ENCODE data around the gene PPP1R14C.

Gene PPP1R14C

DNA sequence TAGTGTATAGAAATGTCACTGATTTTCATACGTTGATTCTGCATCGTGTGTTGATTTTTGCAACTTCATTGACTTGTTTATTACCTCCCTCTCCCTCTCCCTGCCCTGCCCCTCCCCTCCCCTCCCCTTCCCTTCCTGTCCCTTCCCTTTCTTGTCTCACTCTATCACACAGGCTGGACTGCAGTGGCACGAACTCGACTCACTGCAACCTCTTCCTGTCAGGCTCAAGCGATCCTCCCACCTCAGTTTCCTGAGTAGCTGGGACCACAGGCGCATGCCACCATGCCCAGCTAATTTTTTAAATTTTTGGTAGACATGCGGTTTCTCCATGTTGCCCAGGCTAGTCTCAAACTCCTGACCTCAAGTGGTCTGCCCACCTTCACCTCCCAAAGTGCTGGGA lies 19.2 kb upstream of the PPP1R14C start:
- no peak for DNase-seq (ENCODE audit: low read depth)
- no peak overlapping the region for H3K4me3 ChIP-seq (replicated peaks; ENCODE audit: low read depth, low read length)
- TF ChIP-seq, protein P1, sequence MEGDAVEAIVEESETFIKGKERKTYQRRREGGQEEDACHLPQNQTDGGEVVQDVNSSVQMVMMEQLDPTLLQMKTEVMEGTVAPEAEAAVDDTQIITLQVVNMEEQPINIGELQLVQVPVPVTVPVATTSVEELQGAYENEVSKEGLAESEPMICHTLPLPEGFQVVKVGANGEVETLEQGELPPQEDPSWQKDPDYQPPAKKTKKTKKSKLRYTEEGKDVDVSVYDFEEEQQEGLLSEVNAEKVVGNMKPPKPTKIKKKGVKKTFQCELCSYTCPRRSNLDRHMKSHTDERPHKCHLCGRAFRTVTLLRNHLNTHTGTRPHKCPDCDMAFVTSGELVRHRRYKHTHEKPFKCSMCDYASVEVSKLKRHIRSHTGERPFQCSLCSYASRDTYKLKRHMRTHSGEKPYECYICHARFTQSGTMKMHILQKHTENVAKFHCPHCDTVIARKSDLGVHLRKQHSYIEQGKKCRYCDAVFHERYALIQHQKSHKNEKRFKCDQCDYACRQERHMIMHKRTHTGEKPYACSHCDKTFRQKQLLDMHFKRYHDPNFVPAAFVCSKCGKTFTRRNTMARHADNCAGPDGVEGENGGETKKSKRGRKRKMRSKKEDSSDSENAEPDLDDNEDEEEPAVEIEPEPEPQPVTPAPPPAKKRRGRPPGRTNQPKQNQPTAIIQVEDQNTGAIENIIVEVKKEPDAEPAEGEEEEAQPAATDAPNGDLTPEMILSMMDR (IDR thresholded peaks at IDR 0.05; ENCODE audit: low read length, missing control alignments): no peak

DNA sequence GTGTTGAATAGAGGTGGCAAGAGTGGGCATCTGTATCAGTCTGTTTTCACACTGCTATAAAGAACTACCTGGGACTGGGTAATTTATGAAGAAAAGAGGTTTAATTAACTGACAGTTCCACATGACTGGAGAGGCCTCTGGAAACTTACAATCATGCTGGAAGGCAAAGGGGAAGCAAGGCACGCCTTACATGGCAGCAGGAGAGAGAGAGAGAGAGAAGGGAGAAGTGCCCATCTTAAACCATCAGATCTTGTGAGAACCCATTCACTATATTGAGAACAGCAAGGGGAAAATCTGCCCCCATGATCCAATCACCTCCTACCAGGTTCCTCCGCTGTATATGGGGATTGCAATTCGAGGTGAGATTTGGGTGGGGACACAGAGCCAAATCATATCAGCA lies 18.6 kb upstream of the PPP1R14C start:
- no peak overlapping the region for H3K4me3 ChIP-seq (replicated peaks; ENCODE audit: low read depth, low read length)
- TF ChIP-seq, protein P1 (IDR thresholded peaks at IDR 0.05; ENCODE audit: low read length, missing control alignments): no peak
- no peak for DNase-seq (ENCODE audit: low read depth)

DNA sequence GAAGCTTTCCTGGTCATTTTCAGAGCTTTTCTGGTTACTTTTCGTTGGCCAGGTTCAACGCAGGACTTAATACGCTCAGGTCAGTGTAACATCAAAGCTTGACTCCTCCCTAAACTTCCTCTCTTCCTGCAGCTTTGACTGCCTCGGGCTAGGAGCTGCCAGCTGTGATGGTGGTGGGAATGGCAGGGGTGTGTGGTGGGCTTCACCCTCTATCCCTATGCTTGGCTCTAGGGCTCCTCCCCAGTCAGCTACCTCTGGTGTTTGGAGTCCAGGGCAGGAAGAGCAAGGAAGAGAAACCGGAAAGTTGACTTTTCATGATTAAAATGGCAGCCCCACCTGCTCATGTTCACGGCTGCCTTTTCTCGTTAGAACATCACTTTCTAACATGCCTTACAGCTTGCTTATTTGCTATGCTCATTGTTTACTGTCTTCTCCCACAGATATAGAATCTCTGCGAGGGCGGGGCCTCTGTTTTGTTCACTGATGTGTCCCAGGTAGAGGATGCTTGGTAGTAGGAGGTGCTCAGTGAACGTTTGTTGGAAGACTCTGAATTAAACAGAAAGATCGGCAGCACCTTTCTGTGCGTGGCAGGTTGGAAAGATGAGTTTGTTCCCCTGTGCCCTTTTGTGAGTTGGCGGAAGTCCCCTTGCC lies 16.1 kb upstream of the PPP1R14C start:
- no peak for DNase-seq (ENCODE audit: low read depth)
- TF ChIP-seq, protein P1 (IDR thresholded peaks at IDR 0.05; ENCODE audit: low read length, missing control alignments): no peak

DNA sequence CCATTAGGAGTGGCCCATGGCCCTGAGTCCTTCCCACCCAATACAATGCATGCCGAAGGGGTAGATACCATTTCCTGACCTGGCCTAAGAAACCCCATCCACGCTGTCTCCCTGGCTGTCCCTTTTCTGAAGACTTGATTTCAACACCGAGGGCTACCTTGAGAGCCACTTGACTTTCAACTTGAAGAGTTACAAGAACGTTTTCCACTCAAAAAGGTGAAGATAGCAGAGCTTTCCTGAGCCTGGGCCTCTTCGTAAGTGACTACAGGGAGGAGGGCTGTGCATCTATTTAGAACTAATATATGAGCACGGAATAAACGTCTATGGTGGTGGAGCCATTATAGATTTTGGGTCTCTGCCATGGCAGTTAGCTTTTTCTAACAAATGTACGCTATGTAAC lies 14.4 kb upstream of the PPP1R14C start:
- no peak for DNase-seq (ENCODE audit: low read depth)
- no peak overlapping the region for H3K4me3 ChIP-seq (replicated peaks; ENCODE audit: low read depth, low read length)
- TF ChIP-seq, protein P1 (IDR thresholded peaks at IDR 0.05; ENCODE audit: low read length, missing control alignments): no peak

More for the DNA sequence above, 16.1 kb upstream of the PPP1R14C start:
- H3K4me3 ChIP-seq (replicated peaks; ENCODE audit: low read depth, low read length): no peak overlapping the region

DNA sequence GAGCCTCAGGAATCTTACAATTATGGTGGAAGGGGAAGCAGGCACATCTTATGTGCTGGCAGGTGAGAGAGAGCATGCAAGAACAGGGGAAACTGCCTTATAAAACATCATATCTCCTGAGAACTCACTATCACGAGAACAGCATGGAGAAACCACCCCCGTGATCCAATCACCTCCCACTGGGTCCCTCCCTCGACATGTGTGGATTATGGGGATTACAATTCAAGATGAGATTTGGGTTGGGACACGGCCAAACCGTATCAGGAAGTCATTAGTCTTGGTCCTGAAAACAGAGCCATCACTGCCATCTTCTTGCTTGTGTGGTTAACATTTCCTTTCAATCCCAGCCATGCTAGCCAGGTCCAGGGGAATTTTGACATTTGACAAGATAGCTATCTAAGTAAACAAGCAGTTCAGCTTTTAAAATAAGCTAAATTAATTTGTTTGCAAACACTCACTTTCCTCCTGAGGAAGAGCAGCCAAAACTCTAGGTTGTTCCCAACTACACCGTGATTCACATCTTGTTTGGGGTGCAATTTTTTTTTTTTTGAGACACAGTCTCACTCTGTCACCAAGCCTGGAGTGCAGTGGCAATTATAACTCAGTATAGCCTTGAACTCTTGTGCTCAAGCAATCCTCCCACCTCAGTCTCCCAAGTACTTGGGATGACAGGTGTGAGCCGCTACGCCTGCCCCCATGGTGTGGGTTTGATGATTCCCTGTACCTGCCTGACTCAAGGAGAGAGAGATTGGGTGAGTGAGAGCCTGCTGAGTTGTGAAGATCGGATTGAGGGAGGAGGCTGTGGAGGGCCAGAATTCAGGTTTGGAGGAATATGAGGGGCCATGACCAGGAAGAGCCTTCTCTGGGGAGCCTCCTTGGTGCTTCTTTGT lies 13.0 kb upstream of the PPP1R14C start:
- TF ChIP-seq, protein P1 (IDR thresholded peaks at IDR 0.05; ENCODE audit: low read length, missing control alignments): no peak
- no peak for DNase-seq (ENCODE audit: low read depth)
- H3K4me3 ChIP-seq (replicated peaks; ENCODE audit: low read depth, low read length): no peak overlapping the region

DNA sequence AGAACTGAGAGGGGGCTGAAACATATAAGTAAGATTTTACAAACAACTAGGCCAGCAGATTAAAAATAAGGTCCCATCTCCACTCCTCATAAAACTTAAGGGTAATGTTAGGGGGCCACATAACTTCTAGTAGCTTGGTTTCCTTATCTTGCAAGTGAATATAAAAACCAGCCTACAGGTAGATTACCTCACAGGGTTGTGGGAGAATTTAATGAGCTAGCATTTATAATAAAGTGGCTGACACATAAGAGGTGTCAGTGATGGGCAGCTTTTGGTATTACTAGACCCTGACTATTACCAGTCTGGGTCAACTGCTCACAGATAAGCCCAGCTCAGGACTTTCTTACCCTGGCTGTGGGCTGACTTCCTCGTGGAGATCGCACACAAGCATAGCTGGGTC lies 9.2 kb upstream of the PPP1R14C start:
- H3K4me3 ChIP-seq (replicated peaks; ENCODE audit: low read depth, low read length): no peak overlapping the region
- TF ChIP-seq, protein P1 (IDR thresholded peaks at IDR 0.05; ENCODE audit: low read length, missing control alignments): no peak
- DNase-seq (ENCODE audit: low read depth): no peak

All from fibroblast of pulmonary artery (primary cell).